22Rv1 (cell line): ENCODE data around the gene BHMT2.
A peak's percentile ranks its signal among the peaks of the same experiment; 100 is the strongest.

Experiments
- H3K27ac ChIP-seq: fragments of 450-650 bp; 2 replicates; pipeline ENCODE4 v1.5.1; 2017
- CTCF ChIP-seq: fragments of 450-650 bp; IDR thresholded peaks from 2 replicates; pipeline ENCODE4 v1.5.1; 2017; ENCODE audit warnings: mild to moderate bottlenecking
- ZFX ChIP-seq: fragments of 450-650 bp; IDR thresholded peaks from 2 replicates; pipeline ENCODE4 v1.6.1; 2017; ENCODE audit warnings: antibody characterized with exemption, borderline replicate concordance

Gene BHMT2

GRCh38 chr5:79025054-79025472 lies 44.5 kb upstream of the BHMT2 start:
- TF ChIP-seq ZFX, result no peak
- TF ChIP-seq CTCF, result peak; percentile 99
- no peak overlapping the region for H3K27ac ChIP-seq

- H3K27ac ChIP-seq, result no peak overlapping the region
- no peak for TF ChIP-seq CTCF
- TF ChIP-seq ZFX, result no peak
Observed at GRCh38 chr5:79030663-79031484, 38.7 kb upstream of the BHMT2 start.

- TF ChIP-seq CTCF, result no peak
- H3K27ac ChIP-seq, result no peak overlapping the region
Observed at GRCh38 chr5:79031485-79031867, 38.1 kb upstream of the BHMT2 start.

GRCh38 chr5:79032031-79032695 lies 37.4 kb upstream of the BHMT2 start:
- TF ChIP-seq ZFX, result no peak
- TF ChIP-seq CTCF, result no peak
- no peak overlapping the region for H3K27ac ChIP-seq

GRCh38 chr5:79032782-79033181 lies 36.8 kb upstream of the BHMT2 start:
- no peak for TF ChIP-seq CTCF
- no peak for TF ChIP-seq ZFX

GRCh38 chr5:79035237-79035636 lies 34.3 kb upstream of the BHMT2 start:
- H3K27ac ChIP-seq, result no peak overlapping the region
- no peak for TF ChIP-seq CTCF
- no peak for TF ChIP-seq ZFX

More at GRCh38 chr5:79032782-79033181, 36.8 kb upstream of the BHMT2 start:
- H3K27ac ChIP-seq, result no peak overlapping the region

- H3K27ac ChIP-seq, result no peak overlapping the region
- no peak for TF ChIP-seq ZFX
- no peak for TF ChIP-seq CTCF
Observed at GRCh38 chr5:79036769-79037168, 32.8 kb upstream of the BHMT2 start.
